Measurements from ENCODE around the gene CASP2.
A peak's percentile ranks its signal among the peaks of the same experiment; 100 is the strongest.

The CASP2 gene

DNA sequence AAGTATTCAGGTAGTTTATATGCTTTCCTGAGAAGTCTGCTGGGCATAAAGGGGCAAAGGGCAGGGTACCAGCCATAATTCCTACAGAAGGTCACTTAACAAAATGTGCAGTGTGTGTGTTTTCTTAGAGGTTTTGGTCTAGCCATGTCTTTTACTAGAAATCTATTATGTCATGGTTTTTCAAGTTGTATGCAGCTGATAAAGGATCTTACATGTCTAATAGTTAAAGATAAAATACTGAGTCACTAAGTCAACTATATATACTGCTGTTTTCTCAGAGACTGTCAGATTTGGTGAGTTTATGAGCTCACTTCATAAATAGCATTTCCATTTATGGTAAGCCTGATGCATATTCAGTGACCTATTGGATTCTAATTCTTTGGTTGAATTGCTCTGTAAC, 7.7 kb downstream of the CASP2 start:
- no peak for DNase-seq (ENCODE audit: low read depth in 2 of 2)

DNA sequence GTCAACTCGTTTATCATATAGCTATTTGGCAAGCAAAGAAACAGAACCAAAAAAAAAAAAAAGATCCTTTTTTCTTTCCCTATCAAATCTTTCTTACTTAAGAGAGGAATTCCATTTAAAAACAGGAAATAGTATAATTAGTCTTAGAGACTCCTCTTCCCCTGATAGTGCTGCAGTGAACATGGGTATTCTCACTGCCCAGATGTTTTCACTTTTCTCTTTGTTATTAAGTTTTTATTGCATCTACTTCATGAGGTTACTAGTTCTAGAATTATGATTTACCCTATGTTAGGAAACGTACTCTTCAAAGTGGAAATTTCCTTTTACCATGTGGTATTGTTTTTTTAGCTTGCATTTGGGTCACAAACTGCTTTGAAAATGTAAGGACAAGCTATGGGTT, 8.5 kb downstream of the CASP2 start:
- no peak for DNase-seq (ENCODE audit: low read depth in 2 of 2)

GRCh38 chr7:143299346-143299745, 11.2 kb downstream of the CASP2 start:
- DNase-seq (ENCODE audit: low read depth in 2 of 2) = no peak

- peak in 1 of 2 donors; percentile 43 for DNase-seq (ENCODE audit: low read depth in 2 of 2)
These were observed 11.7 kb downstream of the CASP2 start for GRCh38 chr7:143299840-143300239.

- no peak for DNase-seq (ENCODE audit: low read depth in 2 of 2)
These were observed 13.1 kb downstream of the CASP2 start for GRCh38 chr7:143300959-143301935.

GRCh38 chr7:143303733-143304132, 15.6 kb downstream of the CASP2 start:
- DNase-seq (ENCODE audit: low read depth in 2 of 2) = no peak

- DNase-seq (ENCODE audit: low read depth in 2 of 2) = no peak
These were observed 16.8 kb downstream of the CASP2 start for GRCh38 chr7:143304938-143305337.

DNA sequence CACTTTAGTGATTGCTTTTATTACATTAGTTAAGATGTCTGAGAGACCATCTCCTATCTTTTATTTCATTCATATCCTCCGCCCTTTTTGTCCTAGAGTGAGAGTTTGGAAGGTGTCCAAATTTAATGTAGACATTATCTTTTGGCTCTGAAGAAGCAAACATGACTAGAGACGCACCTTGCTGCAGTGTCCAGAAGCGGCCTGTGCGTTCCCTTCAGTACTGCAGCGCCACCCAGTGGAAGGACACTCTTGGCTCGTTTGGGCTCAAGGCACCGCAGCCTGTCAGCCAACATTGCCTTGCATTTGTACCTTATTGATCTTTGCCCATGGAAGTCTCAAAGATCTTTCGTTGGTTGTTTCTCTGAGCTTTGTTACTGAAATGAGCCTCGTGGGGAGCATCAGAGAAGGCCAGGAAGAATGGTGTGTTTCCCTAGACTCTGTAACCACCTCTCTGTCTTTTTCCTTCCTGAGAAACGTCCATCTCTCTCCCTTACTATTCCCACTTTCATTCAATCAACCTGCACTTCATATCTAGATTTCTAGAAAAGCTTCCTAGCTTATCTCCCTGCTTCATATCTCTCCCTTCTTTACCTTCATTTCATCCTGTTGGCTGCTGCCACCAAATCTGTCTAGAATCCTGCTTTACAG, 17.4 kb downstream of the CASP2 start:
- peak in 1 of 2 donors; percentile 61 for DNase-seq (ENCODE audit: low read depth in 2 of 2)

DNA sequence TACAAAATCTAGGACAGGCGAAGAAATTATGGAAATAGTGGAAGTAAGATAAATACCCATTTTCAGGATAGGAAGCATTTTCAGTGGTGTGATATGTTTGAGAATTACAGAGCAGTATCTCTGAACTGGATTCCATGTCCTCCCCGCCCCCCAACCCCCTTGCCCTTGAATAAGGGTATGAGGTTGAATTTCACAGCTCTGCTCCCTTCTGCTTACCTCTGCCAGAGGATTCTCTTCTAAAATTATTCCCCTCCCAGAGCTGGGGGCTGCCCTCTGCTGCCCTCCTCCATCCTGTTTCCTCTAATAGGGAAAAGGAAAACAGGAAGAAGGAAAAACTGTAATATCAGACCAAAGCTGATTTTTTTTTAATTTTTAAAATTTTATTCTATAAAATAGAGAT, 20.5 kb downstream of the CASP2 start:
- no peak for DNase-seq (ENCODE audit: low read depth in 2 of 2)

DNA sequence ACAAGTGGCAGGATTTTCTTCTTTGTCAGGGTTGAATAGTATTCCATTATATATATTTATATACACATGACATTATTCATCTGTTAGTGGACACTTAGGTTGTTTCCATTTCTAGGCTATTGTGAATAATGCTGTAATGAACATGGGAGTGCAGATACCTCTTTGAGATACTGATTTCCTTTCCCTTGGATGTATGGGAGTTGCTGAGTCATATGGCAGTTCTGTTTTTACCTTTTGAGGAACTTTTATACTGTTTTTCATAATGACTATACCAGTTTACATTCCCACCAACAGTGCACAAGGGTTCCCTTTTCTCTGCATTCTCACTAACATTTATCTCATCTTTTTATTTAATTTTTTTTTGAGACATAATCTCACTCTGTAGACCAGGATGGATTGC, 26.0 kb downstream of the CASP2 start:
- DNase-seq (ENCODE audit: low read depth in 2 of 2) = no peak

GRCh38 chr7:143315776-143316175, 27.6 kb downstream of the CASP2 start, which contains the start of gene CLCN1:
Gene CLCN1 (plus strand): TSS chr7:143316111. CDS start chr7:143316213, 102 bp downstream.
- no peak for DNase-seq (ENCODE audit: low read depth in 2 of 2)

DNA sequence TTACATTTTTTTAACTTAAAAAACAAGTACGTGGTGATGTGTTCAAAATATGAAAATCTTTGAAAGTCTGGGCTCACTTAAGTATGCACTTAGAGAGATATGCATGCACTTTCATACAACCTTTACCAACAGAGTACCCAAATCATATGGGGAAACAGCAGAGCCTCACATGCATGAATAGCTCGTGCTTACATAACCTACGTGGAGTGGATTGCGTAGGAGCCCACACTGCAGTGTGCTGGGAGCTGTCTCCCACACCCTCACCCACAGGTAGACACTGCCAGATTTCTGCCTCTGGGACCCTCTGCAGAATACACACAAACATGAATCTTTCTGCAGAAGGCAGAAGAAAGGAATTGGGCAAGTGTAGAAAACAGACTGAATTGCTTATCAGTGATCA, 28.3 kb downstream of the CASP2 start:
- no peak for DNase-seq (ENCODE audit: low read depth in 2 of 2)

DNA sequence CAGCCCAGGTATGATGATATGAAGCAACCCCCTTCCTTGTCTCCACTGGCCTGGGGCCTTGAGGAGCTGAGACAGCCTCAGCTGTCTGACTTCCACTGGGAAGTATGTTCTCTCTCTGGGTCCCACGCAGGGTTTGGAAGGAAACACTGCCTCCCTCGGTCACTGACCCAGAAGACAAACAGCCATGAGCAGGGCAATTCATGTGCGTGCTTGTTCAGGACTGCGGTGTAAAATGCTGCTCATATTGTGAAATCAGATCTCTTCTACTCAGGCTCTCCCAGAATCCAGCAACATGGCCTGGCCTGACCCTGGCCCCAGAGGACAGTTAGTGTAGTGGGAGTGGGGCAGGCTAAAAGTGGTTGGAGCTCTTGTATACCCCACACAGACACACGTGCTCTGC, 30.5 kb downstream of the CASP2 start:
- DNase-seq (ENCODE audit: low read depth in 2 of 2) = no peak

DNA sequence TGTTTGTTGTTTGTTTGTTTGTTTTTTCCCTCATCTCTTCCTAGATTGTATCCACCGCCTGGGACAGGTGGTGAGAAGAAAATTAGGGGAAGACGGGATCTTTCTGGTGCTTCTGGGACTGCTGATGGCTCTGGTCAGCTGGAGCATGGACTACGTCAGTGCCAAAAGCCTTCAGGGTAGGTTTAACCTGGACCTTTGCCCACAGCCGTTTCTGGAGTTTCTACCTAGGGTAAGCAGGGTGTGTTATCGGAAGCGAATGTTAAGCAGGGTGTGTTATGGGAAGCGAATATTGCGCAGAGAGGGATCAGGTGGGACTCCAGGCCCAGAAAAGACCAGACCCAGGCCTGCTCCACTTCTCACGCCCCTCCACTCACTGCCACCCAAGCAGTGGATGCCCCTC, 32.5 kb downstream of the CASP2 start:
- DNase-seq (ENCODE audit: low read depth in 2 of 2) = no peak

DNA sequence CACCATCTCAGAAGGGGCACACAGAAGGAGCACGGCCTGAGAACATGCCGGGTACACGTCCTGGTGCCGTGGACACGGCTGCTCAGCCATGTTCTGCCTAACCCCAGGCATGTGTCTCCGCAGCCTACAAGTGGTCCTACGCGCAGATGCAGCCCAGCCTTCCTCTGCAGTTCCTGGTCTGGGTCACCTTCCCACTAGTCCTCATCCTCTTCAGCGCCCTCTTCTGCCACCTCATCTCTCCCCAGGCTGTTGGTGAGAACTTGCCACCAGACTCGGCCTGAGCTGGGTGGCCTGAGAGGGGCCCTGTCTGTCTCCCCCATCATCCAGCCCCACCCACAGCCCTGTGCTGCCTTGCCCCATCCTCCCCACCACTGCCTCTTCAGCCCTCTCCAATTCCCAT, 33.1 kb downstream of the CASP2 start:
- no peak for DNase-seq (ENCODE audit: low read depth in 2 of 2)

DNA sequence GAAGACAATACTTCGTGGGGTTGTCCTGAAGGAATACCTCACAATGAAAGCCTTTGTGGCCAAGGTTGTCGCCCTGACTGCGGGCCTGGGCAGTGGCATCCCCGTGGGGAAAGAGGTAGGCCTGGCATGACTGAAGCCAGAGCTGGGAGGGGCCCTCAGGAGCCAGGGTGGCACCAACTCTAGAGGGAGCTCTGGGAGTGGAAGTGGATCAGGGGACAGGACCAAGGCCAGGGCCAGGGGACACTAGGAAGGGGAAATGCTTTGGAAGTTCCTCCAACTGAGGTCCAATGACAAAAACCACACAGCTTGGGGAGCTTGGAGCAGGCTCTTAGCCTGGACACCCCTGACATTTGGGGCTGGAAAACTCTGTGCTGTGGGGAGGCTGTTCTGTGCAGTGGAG, 33.6 kb downstream of the CASP2 start:
- DNase-seq (ENCODE audit: low read depth in 2 of 2) = no peak

DNA sequence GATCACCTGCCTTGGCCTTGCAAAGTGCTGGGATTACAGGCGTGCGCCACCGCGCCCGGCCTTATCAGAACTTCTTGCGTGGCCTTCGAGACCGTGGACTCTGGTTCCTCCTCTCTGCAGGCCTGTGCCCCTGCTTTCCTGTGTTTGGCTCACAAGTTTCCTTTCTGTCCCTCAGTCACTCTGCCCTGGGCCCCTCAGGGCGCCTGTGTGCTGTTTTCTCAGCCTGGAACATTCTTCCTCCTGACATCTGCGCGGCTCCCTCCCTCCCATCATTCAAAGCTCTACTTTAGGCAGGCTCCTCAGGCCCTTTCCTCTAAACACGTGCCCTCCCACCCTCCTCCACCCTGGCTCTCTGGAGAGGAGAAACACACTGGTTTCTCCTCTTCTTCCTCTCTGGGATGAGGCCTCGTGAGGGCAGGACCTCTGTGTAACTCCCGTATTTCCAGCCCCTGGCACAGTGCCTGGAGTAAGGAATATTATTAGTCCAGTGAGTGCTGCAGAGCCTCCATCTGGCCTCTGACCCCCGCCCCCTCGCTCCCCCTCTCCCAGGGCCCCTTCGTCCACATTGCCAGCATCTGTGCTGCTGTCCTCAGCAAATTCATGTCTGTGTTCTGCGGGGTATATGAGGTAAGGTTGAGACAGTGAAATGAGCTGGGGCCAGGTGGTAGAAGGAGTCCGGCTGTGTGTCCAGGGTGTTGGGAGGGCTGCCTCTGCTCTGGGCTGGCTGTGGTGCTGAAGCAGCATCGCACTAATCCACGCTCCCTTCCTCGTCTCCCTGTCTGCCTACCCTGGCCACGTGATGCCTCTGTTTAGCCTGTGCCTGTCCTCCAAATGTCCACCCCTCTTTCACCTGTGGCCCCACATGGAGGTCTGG, 34.8 kb downstream of the CASP2 start:
- no peak for DNase-seq (ENCODE audit: low read depth in 2 of 2)

DNA sequence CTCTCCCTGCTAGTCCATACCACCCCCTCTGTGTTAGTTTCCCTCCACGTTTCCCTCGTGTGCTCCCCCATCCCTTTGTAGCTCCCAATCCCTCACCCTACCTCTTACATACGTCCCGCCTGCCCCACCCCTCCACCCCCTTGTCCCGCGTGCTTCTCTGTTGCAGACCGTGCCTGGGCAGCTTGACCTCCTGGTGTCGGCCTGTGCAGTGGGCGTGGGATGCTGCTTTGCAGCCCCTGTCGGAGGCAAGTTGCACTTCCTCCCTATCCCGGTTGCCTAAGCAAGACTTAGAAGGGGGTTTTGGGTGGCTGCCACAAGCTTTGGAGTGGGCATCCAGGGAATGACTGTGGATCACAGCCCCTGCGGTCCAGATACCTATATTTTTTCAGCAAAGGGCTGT, 35.5 kb downstream of the CASP2 start:
- no peak for DNase-seq (ENCODE audit: low read depth in 2 of 2)

- DNase-seq (ENCODE audit: low read depth in 2 of 2) = no peak
These were observed 37.1 kb downstream of the CASP2 start for GRCh38 chr7:143325240-143325639.

DNA sequence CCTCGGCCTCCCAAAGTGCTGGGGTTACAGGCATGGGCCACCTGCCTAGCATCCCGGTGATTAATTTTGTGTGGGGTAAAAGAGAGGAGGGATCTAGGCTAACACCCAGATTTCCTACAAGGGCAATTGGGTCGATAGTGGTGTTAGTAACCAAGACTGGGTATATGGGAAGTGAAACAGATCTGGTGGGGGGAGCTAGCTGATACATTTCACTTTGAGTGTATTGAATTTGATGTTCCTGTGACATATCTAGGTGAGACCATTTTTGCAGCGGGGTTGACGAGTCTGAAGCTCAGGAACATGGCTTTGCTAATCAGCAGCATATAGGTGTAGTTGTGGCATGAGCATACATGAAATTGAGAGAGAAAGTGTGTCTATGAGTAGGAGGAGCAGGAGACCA, 39.8 kb downstream of the CASP2 start:
- DNase-seq (ENCODE audit: low read depth in 2 of 2) = no peak

DNA sequence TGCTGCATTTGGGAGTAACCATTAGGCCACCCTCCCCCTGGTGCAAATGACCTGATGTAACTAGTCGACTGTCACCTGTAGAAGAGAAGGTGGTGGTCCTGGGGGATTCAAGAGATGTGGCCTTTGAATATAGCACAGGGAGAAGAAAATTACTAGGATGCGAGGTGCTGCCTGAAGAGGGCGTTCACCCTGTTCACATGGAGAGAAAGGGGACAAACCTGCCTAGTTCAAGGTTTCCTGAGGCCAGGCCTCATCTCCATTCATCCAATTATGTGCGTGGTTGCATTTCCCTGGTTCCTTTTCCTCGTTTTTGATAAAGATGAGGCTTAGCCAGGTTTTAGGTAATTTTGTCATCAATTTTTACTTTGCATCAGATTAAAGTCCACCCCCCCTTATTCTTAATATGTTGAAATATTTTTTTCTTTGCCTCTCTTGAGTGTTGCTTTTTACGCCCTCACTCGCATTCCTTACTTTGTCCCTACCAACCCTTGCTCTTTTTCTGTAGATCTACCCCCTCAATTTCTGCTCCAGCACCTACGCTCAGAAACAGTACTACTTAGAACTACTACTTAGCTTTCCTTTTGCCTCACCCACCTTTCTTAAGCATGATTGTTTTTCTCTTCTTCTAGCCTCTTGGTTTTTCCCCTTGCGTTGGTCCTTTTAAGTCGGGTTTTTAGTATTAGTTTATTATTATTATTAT, 41.5 kb downstream of the CASP2 start:
- DNase-seq (ENCODE audit: low read depth in 2 of 2) = no peak

All from stimulated activated CD8-positive, alpha-beta memory T cell treated with anti-CD3 and anti-CD28 coated beads, Interleukin-7, amount 100 ng/mL, for 1 hour (primary cell).